HG03175 (cell line): ENCODE measurements around the gene GGNBP2.

ENCODE experiments used
- ATAC-seq: cut with Tn5 transposase; IDR thresholded peaks from one replicate; pipeline ENCODE4 v1.9.1; 2021; ENCODE audit warnings: mild to moderate bottlenecking, moderate library complexity; ENCODE audit not compliant: unreplicated experiment

GGNBP2 gene

DNA sequence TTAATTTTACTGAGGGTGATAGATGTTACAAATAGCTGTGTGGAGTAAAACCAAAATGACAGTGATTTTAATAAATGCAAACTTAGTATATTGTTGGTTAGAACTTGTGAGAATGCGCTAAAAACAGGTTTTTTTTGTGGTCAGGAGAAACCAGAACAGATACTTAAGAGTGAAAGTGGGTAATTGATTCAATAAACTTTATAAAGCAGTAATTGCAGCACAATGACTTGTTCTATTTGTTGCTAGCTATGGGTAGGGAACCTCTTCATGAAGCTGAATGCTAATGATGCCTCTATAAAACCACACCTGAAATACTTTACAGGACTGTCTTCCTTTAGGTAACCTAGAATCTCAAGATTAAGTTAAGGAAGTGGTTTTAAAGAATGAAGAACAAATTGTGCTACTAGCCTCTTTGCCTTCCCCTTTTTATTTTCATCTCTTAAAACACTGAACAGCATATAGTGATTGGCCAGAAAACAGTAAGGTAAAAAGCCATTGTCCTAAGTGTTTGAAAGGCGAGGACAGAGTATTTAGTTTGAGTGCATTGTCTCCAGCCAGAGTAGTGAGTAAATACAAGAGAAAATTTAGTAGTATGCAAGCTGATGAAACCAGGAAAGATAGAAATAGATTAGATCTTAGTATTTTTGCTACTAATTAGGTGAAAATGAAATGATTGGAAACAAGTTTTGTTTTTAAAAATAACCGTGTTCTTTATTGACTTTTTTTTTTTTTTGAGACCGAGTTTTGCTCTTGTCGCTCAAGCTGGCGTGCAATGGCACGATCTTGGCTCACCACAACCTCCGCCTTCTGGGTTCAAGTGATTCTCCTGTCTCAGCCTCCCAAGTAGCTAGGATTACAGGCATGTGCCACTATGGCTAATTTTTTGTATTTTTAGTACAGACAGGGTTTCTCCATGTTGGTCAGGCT lies 6.0 kb downstream of the GGNBP2 start:
- ATAC-seq, result no peak

DNA sequence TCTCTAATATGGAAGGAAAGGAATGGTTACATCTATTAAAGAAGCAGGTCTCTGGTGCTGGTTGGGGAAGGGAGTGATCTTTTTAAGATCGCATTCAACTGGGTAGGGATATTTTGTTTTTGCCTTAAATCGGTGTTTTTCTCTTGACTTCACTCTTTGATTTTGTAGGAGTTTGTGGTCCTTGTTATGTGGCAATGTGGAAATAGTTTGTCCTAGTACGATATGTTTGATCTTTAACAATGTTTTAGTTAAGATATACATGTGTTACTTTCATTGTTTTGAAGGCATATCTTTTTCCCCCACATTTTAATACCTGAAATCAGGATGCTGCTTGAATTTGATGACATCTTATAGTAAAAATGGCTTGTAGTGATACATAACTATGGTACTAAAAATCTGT lies 8.7 kb downstream of the GGNBP2 start:
- no peak for ATAC-seq

DNA sequence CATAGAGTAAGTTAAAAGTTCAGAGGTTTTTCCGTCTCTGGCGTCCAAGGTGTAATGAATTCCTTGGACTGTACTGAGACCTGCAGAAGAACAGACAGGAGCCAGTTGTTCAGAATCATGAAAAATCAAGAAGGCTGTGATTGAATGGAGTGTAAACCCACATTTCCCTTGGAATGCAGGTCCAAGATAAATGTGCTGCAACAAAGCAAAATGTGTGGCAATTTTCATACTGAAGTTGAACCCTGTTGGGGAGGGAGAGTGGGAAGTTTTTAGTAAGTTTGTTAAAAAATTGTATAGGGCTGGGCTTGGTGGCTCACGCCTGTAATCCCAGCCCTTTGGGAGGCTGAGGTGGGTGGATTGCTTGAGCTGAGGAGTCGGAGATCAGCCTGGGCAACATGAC lies 21.4 kb downstream of the GGNBP2 start:
- ATAC-seq, result no peak

DNA sequence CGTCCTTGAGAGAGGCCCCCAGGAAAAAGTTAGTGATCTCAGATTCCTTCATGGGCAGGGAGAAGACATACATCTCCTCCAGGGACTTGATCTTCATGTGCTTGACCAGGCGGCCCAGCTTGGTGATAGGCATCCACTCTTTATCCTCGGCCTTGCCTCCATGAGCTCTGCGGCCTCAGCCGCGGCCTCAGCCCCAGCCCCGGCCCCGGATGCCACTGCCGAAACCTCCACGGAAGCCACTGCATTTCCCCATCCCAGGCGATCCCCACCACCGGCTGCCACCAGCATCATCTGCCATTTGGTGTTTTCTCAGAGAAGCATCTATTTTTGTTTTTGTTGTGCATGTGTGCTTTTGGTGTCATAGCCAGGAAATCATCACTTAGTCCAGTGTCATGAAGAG lies 30.3 kb downstream of the GGNBP2 start:
- ATAC-seq, result no peak

DNA sequence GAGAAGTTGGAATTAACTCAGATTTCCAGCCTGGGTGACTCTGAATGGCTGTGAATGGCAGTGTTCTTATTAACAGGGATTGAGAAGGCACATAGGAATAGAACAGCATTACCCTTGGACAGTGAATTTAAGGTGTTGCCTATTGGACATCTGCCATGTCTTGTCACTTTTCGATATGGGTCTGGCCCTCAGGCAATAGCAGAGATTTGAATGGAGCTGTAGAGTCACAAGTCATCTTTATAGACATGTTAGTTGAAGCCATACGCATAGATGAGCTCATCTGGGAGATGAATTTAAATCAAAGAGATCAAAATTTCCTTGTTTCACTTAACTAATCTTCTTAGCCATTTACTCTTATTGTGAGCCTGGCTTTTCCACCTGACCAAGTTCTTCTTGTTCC lies 32.1 kb downstream of the GGNBP2 start:
- ATAC-seq, result no peak

DNA sequence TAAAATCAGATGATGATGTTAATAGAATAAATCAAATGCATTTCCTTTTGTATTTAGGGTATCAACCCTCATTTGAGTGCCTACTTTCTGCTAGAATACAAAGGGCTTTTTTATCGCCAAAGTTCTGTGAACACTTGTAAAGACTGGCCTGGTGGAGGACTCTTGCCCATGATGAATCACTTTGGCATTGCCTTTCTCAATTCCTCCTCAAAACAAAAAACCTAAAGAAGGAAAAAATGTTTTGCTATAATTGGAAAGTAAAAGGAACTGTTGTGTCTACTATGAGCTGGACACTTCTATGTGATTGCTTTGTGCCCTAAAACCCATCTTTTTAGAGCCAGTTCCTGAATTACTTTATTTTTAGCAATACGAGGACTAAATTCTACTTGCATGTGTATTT lies 34.0 kb downstream of the GGNBP2 start:
- ATAC-seq, result no peak

DNA sequence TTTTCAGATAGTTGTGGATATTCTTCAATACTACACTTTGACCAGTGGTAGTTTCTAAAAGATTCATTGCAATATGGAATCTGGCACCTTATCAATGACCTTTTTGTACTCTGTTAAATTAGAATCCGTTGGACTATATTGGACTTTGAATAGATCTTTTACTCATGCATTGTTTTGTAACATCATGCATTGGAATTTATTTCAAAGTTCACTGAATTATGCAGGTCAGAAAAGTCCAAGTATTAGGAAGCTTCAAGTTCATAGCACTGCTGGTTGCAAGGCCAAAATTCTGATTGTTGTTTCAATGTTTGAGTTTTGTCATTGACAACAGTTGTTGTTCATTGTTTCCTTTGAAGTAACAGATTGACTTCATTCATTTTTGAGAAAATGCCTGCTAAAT lies 39.1 kb downstream of the GGNBP2 start:
- no peak for ATAC-seq

DNA sequence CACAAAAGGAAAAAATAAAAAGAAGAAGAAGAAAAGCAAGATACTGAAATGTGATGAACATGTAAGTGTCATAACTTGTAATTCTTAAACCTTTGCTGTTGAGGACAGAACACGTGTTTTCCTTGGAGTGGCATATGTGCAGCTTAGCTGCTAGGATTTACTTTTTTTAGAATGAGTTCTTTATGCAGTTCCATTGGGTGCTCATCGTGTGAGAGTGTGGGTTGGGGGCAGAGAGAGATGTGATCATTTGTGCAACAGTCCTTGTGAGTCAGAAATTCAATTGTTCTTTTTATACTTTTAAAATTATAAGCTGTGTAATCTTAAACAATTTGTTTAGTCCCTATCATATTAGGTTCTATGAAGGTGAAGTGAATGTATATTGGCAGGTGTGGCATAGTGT lies 41.4 kb downstream of the GGNBP2 start:
- ATAC-seq, result no peak

DNA sequence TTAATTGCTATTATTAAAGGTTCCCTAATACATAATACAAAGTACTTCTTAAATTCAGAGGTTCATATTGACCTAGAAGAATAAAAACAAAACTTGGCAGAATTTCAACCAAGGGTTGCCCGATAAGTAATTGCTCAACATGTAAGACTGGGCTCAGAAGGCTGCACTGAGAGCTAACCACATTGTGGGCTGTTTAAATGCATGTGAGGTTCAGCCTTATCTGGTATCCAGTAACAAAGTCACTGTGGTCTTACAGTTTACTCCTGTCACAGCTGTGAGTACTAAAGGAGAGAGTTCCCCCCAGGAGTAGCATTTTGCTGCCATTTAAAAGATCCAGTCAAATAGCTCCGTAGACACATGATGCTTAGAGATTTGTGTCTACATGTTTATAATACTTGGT lies 45.4 kb downstream of the GGNBP2 start:
- ATAC-seq, result no peak

DNA sequence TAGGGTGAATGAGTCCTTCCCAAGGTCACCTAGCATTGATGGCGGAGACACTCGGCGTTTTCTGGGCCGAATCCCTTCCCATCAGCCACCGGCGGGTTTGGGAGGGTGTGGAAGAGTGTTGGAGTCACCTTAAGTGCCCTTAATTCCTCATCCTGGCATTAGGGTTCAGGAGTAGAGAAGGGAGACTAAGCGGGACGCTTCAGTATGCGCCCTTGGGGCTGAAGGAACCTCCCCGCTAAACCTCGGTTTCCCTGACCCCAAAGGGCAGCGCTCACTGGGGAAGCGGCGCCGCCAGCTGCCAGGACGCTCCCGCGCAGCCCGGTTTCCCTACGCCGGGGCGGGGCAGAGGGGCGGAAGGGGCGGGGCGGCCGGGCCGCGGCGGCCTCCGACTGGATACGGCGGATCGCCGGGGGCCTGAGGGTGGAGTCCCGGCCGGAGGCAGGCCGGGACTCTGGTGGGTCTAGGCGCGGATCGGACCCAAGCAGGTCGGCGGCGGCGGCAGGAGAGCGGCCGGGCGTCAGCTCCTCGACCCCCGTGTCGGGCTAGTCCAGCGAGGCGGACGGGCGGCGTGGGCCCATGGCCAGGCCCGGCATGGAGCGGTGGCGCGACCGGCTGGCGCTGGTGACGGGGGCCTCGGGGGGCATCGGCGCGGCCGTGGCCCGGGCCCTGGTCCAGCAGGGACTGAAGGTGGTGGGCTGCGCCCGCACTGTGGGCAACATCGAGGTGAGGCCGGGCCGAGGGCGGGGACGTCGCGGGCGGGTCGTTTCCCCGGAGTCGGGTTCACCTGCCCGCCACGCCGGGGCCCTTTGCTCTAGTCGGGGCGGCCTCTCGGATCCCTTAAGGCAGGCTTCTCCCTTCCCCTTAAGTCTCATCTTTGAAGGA lies 47.0 kb downstream of the GGNBP2 start, which contains the start of gene DHRS11:
TSS of gene DHRS11 (plus strand) at position 446 of the 882 bp plus-strand sequence. CDS start at position 577, 131 bp downstream.
- peak; percentile 74 for ATAC-seq

DNA sequence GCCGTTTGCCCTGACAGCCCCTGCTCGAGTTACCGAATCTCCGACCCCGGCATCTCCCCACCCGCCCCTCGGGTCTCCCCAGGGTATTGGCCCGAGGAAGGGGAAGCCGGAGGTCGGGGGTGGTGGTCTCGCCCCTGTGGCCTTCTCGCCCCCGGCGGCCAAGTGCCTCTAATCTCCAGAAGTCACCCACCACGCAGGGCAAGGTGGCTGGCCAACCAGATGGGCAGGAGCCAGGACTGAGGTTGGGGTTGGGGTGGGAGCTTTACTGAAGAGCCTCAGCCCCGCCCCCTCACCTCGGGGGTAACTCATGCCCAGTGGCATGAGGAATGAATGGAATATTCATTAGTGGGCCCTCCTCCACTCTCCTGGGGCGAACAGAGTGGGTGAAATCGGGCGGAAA lies 47.6 kb downstream of the GGNBP2 start:
- no peak for ATAC-seq

DNA sequence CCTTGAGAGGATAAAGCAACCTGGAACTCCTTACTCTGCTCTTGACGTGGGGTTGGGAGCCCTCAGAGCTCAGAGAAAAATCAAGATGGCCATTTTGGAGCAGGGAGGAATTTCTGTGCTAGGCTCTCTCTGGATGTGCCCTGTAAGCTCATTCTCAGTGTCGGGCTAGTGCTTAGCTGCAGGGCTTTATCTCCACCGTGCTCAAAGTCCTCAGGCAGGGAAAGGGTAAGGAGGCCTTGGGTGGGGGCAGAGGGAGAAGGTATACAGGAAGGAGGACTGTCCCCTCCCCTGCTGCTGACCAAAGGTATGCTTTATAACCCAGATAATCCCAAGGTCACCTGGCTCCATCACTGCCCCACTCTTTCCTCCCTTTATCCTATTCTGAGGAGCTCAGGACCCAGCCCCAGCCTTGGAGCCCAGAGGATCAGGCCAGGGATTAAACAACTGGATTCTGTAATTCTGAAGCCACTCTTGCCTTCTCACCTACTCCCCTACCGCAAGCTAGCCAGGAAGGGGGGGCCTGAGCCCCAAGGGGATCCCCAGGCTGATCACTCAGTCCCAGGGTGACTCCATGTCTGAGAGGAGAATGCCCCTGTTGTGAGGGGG lies 48.1 kb downstream of the GGNBP2 start:
- ATAC-seq, result no peak

DNA sequence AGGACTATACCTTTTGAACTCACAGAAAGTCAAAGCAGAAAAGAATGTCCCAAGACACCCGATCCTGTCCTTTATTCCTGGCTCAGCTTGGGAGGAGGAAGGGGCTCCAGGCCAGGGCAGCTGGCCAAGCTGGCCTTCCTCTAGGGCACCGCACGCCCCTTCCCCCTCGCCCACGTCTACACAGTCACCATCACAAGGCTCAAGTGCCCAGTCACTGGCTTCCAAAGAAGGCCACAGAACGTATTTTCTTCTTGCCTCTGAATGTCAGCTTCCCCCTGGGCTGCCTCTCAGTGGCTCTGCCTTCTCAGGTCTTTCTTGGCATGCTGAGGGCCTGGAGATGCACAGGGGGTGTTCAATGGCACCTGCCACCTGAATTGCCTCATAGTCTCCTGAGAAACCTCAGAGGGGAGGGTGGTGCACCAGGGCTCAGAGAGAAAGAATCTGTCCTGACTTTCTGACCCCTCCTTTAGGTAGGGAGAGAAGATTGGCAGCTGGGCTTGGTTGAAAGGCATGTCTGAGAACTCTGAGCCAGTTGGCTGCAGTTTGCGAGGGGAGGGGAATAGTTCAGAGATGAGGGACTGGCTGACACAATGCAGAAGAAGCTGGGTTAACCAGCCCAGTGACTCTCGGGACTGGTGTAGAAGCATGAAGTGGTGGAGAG lies 49.1 kb downstream of the GGNBP2 start:
- no peak for ATAC-seq

DNA sequence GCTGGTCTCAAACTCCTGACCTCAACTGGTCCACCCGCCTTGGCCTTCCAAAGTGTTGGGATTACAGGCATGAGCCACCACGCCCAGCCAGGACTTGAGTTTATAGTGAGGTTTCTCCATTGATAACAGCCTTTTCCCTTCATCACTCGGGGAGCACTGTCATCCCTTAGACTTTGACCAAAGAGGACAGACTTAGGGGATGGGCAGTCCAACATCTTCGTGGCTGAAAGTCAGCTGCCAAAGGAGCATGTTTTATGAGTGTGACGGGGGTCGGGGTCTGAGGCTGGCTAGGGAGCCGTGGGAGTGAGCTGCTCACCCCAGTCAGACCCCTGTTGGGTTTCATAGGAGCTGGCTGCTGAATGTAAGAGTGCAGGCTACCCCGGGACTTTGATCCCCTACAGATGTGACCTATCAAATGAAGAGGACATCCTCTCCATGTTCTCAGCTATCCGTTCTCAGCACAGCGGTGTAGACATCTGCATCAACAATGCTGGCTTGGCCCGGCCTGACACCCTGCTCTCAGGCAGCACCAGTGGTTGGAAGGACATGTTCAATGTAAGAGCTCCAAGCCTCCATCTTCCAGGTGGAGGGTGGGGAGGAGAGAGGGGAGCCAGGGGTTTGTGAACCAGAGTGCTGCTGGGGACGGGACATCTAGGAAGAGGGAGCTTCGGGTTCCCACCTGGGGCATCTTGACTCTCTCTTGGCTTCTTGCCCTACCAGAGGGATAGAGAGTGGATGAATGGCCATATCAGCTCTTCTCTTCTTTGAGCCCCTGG lies 50.1 kb downstream of the GGNBP2 start:
- ATAC-seq, result no peak

DNA sequence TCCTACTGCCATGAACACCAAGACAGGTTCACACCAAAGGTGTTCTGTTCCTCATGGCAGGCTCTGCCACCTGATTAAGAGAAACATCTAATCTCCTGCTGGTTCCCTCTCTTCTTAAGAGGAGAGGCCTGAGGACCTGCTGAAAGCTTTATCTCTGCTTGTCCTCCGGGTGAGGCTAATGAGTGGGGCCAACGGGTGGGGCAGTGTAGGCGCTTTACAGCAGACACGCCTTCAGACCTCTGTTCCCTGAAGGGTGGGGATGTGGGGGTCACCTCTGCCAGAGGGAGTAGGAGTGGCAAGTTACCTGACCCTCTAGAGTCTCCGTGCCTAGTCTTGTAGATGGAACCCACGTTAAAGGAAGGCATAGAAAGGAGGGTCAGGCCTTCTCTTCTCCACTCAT lies 52.5 kb downstream of the GGNBP2 start:
- ATAC-seq, result no peak

DNA sequence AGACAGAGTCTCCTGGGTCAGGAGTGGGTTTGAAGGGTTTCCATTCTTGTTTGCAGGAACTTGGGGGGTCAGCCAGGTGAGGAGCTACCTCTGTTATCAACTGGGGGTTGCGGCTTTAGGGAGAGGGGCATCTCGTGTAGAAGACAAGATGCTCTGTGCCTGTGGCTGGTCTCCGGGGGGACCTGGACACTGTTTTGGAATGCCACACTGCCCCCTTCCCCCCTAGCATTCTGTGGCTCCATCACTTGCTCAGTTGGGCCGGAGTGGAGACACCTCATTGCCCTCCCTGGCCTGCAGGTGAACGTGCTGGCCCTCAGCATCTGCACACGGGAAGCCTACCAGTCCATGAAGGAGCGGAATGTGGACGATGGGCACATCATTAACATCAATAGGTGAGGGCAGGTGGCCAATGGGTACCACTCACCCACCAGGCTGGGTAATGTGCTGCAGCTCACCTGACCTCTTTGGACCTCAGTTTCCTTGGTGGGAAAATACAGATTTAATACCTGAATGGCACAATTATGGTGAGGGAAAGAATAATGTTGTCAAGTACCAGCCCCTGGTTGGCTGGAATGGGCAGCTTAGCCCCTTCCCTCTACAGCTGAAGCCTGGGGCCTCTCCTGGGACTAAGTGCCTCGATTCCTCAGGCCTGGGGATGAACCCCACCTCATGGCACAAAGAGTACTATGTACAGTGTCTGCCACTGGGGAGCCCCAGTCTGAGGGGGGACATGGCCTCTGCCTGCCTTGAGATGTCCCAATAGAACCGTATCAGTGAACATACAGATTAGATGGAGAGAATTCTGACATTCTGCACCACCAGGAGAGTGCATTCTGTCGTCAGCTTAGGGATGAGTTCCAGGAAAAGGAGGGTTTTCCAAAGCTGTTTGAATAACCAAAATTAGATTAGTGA lies 53.4 kb downstream of the GGNBP2 start:
- ATAC-seq, result no peak

DNA sequence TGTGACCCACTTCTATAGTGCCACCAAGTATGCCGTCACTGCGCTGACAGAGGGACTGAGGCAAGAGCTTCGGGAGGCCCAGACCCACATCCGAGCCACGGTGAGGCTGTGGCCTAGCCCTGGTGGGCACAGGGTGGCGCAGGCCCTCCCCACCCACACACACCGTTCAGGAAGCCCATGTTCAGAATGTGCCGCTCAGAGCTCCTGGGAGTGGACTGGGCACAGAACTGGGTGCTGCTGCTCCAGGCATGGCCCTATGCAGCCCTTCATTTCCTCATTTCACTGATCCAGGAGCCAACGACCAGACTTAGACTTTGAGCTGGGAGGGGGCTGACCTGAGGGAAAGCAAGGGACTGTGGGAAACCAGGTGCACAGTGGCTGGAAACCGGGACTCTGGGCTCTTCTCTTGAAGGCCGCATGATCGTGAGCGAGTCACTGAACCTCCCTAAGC lies 54.3 kb downstream of the GGNBP2 start:
- no peak for ATAC-seq

DNA sequence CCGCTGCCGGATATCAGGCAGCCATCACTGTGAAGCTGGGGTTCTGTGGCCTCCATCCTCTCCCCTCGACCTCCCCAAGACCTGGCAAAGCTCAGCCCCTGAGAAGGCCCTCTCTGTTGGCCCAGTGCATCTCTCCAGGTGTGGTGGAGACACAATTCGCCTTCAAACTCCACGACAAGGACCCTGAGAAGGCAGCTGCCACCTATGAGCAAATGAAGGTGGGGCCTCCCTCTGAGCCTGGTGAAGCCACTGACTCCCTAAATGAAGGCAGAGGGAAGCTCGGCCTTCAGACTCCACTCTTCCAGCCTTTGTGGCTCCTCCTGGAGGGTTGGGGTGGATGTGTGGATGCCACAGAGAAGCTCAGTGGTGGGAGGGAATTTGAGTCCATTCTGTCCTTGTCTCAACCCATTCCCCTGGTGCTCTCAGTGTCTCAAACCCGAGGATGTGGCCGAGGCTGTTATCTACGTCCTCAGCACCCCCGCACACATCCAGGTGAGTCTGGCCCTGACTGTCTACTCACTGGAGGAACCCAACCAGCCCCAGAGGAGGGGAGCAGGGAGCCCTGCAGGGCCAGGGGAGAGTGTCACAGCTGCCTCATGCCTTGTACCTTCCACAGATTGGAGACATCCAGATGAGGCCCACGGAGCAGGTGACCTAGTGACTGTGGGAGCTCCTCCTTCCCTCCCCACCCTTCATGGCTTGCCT lies 55.0 kb downstream of the GGNBP2 start:
- no peak for ATAC-seq
